Activated T-cell treated with anti-CD3 and anti-CD28 coated beads, Interleukin-2, amount 50 U/mL, for 72 hours (primary cell): ENCODE results near the gene GPC5. TPM values are rescaled to one million over a fixed set of nuclear protein-coding genes. Genes with fewer than 3 reads are reported as not detected.

Experiments used
- ATAC-seq, 2 donors: fragments of 150-1000 bp; cut with Tn5 transposase; replicated peaks in 1 of 2; 2 replicates each; pipeline ENCODE4 v1.10.0; 2021; ENCODE audit warnings: moderate library complexity in 2 of 2, mild to moderate bottlenecking in 1 of 2
- DNase-seq, 2 donors: peaks; one replicate each; pipeline ENCODE4 v3.0.0; 2021 to 2022; ENCODE audit warnings: mixed read lengths in 1 of 2
- H3K27ac Mint-ChIP-seq: one replicate; pipeline ENCODE4 v1.8.0; 2022; ENCODE audit warnings: mild to moderate bottlenecking, moderate library complexity, mixed read lengths
- H3K27me3 Mint-ChIP-seq: one replicate; pipeline ENCODE4 v1.8.0; 2022; ENCODE audit warnings: low read depth, mixed read lengths
- H3K36me3 Mint-ChIP-seq, 2 donors: one replicate each; pipeline ENCODE4 v1.8.0; 2022; ENCODE audit warnings: mixed read lengths in 2 of 2, mild to moderate bottlenecking in 1 of 2; ENCODE audit not compliant: insufficient read depth in 2 of 2
- H3K4me1 Mint-ChIP-seq: one replicate; pipeline ENCODE4 v1.8.0; 2022; ENCODE audit warnings: low read depth, mixed read lengths
- H3K4me3 Mint-ChIP-seq, 2 donors: one replicate each; pipeline ENCODE4 v1.8.0; 2022; ENCODE audit warnings: mild to moderate bottlenecking in 2 of 2, mixed read lengths in 2 of 2, moderate library complexity in 2 of 2
- H3K9me3 Mint-ChIP-seq, 2 donors: one replicate each; pipeline ENCODE4 v1.8.0; 2022; ENCODE audit warnings: mixed read lengths in 2 of 2
- total RNA-seq, 2 donors: library from RNA; stranded (reverse); gene quantifications; one replicate each; pipeline ENCODE4 v1.2.3, GENCODE V29; 2022

The GPC5 gene
- total RNA-seq, 2 donors from 2014 or later = 0.14 TPM; not detected in 1

DNA sequence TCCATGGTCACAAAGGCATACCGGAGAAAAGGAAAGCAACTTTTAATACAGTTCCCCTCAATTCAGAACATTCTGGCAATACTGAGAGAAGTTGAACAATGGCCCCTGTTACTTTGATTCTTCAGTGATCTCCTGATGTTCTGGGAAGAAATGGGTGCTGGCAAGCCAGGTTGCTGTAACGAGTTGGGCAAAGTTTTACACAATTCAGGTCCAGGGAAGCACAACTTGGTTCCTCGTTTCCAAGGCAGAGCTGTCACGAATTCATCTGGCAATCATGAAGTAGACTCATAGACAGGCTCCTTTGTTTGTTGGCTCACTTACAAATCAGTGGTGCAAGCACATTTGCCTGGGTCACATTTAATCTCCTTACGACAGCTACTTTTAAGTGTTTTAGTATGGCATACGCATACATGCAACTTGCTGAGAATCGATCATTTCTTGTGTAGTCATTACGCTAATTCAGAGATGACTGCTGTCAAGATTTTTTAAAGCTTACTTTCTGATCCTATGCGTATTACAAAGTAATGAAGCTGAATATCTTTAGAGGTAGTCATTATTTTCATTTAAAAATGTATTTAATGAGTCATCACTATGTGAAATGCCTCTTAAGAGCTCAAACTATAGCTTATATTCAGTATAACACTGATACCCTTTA, 174.7 kb downstream of the GPC5 start:
- peaks cover 0 to 3% of the 10 kb centered on the region in 2 donors for H3K9me3 Mint-ChIP-seq
- H3K36me3 Mint-ChIP-seq = no peaks in the 10 kb centered on the region

DNA sequence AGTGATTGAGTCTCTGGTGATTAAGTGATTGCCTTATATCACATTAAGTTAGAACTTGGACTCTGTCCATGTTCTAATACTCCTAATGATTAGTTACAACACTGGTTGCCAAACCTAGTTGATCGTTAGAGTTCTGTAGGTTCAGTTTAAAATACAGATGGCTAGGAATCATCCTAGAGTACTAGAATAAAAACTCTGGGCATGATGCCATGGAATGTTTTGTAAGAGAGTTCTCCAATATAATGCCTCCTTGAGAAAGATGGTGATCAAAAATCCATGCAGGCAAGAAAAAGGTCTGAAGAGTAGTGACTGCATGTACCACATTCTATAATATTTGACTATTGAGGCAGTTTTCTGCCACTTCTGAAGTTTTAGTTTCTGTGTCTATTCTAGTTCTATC, 176.3 kb downstream of the GPC5 start:
- Mint-ChIP-seq H3K27ac (no peak overlapping the region), H3K4me3 (no peak overlapping the region), H3K9me3 (peaks cover 0 to 3% of the 10 kb centered on the region in 2 donors), H3K27me3 (no peaks in the 10 kb centered on the region), H3K36me3 (no peaks in the 10 kb centered on the region), H3K4me1 (no peaks in the 10 kb centered on the region)
- DNase-seq (no peak), ATAC-seq (no peak)

More for the DNA sequence above, 174.7 kb downstream of the GPC5 start:
- Mint-ChIP-seq H3K27me3 (no peaks in the 10 kb centered on the region), H3K4me3 (no peak overlapping the region), H3K4me1 (no peaks in the 10 kb centered on the region), H3K27ac (no peak overlapping the region)
- DNase-seq (no peak), ATAC-seq (no peak)

DNA sequence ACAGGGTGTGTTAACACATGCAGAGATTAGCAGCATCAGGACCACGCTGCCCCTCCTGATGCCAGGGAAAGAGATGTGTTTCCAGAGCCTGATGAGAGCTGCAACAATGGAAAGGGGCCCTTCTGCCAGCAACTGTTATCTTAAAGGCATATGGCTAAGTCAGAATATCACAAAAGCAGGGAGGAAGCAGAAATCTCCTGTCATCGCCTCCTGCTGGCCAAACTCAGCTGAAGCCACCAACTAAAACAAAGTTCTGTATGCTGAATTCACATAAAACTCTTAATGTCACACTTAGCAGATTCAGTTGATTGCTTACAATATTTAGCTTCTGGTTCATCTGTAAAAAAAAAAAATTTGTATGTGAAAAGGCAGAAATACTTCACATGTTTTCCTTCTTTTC, 178.2 kb downstream of the GPC5 start:
- ATAC-seq (no peak), DNase-seq (no peak)
- Mint-ChIP-seq H3K4me1 (no peaks in the 10 kb centered on the region), H3K36me3 (peaks cover 0 to 2% of the 10 kb centered on the region in 2 donors), H3K27me3 (no peaks in the 10 kb centered on the region), H3K27ac (no peak overlapping the region), H3K4me3 (no peak overlapping the region), H3K9me3 (peaks cover 3 to 5% of the 10 kb centered on the region in 2 donors)

DNA sequence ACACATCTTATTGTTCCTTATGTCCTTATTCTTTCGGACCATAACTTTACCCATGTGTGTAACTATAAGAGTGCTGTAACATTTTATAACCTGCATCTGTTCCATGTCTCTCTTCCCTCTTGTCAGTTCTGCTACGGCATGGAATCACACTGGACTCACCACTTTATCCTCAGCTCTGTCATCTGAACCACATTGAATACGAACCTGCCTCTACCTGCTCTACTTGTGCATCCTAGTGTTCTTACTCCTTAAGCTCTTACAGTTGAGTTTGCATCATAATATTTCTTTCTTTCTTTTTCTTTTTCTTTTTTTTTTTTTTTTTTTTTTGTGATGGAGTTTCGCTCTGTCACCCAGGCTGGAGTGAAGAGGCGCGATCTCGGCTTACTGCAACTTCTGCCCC, 180.9 kb downstream of the GPC5 start:
- no peaks in the 10 kb centered on the region for H3K27me3 Mint-ChIP-seq
- no peak for DNase-seq

DNA sequence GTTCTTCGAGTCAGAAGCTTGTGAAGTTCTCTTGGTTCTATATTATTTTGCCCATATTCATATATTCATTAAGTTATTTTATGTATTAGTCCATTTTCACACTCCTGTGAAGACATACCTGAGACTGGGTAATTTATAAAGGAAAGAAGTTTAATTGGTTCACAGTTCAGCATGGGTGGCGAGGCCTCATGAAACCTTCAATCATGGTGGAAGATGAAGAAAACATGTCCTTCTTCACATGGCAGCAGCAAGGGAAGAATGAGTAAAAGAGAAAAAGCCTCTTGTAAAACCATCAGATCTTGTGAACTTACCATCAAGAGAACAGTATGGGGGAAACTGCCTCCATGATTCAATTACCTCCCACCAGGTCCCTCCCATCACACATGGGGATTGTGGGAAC, 182.3 kb downstream of the GPC5 start:
- ATAC-seq (no peak), DNase-seq (no peak)
- Mint-ChIP-seq H3K36me3 (peaks cover 0 to 2% of the 10 kb centered on the region in 2 donors), H3K27ac (no peak overlapping the region), H3K9me3 (peaks cover 3% of the 10 kb centered on the region in 2 donors), H3K4me1 (no peaks in the 10 kb centered on the region), H3K27me3 (no peaks in the 10 kb centered on the region), H3K4me3 (no peak overlapping the region)

More for the DNA sequence above, 180.9 kb downstream of the GPC5 start:
- peaks cover 3% of the 10 kb centered on the region in 2 donors for H3K9me3 Mint-ChIP-seq
- H3K4me3 Mint-ChIP-seq = no peak overlapping the region
- no peak overlapping the region for H3K27ac Mint-ChIP-seq
- H3K4me1 Mint-ChIP-seq = no peaks in the 10 kb centered on the region
- H3K36me3 Mint-ChIP-seq = peaks cover 0 to 2% of the 10 kb centered on the region in 2 donors
- no peak for ATAC-seq

DNA sequence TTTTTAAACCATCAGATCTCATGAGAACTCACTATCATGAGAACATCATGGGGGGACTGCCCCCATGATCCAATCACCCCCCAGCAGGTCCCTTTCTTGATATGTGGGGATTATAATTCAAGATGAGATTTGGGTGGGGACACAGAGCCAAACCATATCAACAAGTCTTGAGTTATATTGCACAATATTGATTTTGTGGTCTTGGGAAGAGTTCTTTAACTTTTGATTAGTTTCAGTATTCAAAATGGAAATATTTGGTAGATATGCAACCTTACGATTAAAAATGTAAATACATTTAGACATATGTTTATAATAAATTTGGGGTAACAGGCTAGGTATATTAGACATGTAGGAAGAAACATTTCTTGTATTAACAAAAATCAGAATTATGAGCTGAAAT, 188.2 kb downstream of the GPC5 start:
- Mint-ChIP-seq H3K4me1 (no peaks in the 10 kb centered on the region), H3K27me3 (no peaks in the 10 kb centered on the region), H3K4me3 (no peak overlapping the region), H3K36me3 (no peaks in the 10 kb centered on the region), H3K9me3 (peaks cover 0 to 1% of the 10 kb centered on the region in 2 donors), H3K27ac (no peak overlapping the region)
- ATAC-seq (no peak), DNase-seq (no peak)

DNA sequence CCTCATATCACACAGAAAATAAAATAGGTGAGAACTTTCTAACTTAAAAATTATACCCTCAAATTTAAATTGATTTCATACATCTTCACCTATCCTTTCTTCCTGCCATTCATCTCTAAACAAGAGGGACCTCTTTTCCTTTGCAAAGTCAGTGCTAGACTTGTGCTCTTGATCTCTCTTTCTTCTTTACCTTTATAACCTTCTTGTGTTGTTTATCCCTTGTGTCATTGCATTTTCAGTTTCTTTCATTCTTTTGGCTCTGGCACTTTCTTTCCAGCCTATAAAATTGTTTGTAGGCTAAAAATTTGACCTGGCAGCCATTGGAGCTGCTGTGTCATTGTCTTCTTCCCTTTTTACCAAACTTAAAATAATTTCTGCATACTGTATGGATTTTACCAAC, 190.1 kb downstream of the GPC5 start:
- ATAC-seq (no peak), DNase-seq (no peak)
- H3K9me3 Mint-ChIP-seq = peaks cover 0 to 2% of the 10 kb centered on the region in 2 donors
- no peaks in the 10 kb centered on the region for H3K4me1 Mint-ChIP-seq
- H3K4me3 Mint-ChIP-seq = no peak overlapping the region
- no peak overlapping the region for H3K27ac Mint-ChIP-seq
- no peaks in the 10 kb centered on the region for H3K27me3 Mint-ChIP-seq
- no peaks in the 10 kb centered on the region for H3K36me3 Mint-ChIP-seq

DNA sequence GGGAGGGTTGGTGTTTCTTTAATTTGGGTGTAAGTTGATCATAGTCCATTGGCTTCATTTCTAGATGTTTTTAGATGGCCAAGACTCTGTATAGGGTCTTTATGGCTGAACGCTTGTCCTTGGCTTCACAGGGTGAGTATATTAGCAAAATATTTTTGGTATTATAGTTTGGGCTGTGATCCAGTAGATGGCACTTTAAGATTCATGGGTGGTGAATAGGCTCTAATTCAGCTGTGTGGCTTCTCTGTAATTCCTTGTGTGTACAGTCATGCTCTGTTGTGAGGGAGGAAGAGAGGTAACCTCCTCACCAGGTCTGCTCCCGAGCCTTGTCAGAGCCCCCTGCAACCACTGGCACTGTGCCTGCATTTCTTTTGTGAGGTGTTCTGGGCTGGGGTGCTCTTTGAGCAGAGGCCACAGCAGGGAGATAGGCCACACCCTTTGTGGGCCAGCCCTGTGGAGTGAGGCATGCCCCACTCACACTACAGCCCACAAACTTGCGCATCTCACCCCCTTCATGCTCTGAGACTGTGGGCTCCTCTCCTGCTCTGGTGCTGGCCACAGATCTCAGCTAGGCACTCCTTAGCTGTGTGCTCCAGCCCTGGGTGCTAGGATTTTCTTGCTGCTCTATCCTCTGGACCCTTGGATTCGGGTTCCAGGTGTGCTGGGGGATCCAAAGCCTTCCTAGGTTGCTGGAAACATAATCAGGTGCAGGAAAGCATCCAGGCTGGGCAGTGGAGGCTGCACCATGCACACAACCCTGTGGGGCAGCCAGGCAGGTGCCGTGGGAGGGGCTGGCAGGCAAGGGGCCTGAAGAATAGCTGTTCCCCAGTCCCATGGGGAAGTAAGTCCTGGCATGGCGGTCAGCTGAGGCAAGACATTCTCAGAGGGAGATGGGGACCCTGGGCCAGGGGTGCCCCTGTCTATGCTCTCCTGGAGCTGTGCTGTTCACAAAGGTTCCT, 193.9 kb downstream of the GPC5 start:
- Mint-ChIP-seq H3K4me1 (no peaks in the 10 kb centered on the region), H3K27ac (no peak overlapping the region), H3K9me3 (peaks cover 0 to 5% of the 10 kb centered on the region in 2 donors), H3K27me3 (no peaks in the 10 kb centered on the region), H3K36me3 (peaks cover 0 to 1% of the 10 kb centered on the region in 2 donors), H3K4me3 (no peak overlapping the region)
- ATAC-seq (no peak), DNase-seq (no peak)

DNA sequence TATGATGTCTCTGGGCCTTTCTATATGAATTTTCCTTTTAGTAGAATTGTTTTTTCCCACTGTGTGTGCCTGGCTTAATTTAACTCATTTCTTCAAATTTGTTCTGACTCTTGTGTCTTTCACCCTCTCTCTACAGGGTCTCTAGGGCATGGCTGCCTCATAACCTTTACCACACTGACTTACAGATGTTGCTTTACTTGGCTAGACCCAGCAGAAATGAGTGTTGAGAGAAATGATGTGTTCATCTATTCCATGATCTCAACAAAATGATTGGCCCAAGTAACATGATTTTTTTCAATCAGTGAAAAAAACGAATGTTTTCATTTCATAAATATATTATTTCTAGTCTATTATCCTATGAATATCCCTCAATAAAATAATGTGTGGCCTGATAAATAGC, 195.0 kb downstream of the GPC5 start:
- Mint-ChIP-seq H3K4me1 (no peaks in the 10 kb centered on the region), H3K27me3 (no peaks in the 10 kb centered on the region), H3K9me3 (peaks cover 0 to 5% of the 10 kb centered on the region in 2 donors), H3K27ac (no peak overlapping the region), H3K4me3 (no peak overlapping the region), H3K36me3 (peaks cover 0 to 1% of the 10 kb centered on the region in 2 donors)
- ATAC-seq (no peak), DNase-seq (no peak)

DNA sequence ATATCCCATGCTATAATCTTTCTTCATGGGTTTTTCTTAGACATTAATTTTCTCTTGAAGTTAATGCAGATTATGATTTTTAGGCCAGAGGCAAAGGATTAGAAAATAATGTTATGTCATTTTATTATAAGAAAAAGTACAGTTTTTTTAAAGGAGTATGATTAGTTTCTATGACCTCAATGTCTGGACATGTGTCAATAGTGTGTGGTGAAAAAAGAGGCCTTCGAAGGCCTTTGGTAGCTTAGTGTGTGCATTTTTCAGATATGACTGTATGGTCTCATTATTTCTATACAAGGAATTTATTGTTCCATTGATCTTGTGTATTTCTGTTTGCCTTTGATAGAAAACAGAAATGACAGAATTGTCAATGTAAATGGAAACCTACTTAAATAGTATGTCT, 195.6 kb downstream of the GPC5 start:
- Mint-ChIP-seq H3K4me1 (no peaks in the 10 kb centered on the region), H3K27me3 (no peaks in the 10 kb centered on the region), H3K36me3 (peaks cover 0 to 1% of the 10 kb centered on the region in 2 donors), H3K4me3 (no peak overlapping the region), H3K27ac (no peak overlapping the region), H3K9me3 (peaks cover 0 to 5% of the 10 kb centered on the region in 2 donors)
- ATAC-seq (no peak), DNase-seq (no peak)

DNA sequence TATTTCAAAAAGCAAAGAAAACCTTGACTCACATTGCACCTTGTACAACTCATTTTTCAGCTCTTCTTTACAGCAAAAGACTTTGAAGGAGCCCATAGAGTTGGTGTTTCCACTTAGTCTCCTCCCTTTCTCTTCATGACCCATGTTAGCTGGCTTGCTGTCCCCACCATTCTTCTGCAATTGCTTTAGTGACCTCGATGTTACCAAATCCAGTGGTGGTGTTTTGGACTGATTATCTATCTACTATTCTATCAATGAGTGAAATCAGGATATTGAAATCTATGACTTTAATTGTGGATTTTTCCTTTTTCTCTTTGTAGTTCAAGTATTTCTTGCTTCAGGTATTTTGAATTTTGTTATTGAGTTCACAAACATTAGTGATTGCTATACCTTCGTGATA, 197.3 kb downstream of the GPC5 start:
- H3K4me1 Mint-ChIP-seq = no peaks in the 10 kb centered on the region
- peaks cover 0 to 1% of the 10 kb centered on the region in 2 donors for H3K36me3 Mint-ChIP-seq
- DNase-seq = no peak
- H3K27ac Mint-ChIP-seq = no peak overlapping the region
- no peaks in the 10 kb centered on the region for H3K27me3 Mint-ChIP-seq
- no peak overlapping the region for H3K4me3 Mint-ChIP-seq
- no peak for ATAC-seq
- H3K9me3 Mint-ChIP-seq = peaks cover 0 to 5% of the 10 kb centered on the region in 2 donors

DNA sequence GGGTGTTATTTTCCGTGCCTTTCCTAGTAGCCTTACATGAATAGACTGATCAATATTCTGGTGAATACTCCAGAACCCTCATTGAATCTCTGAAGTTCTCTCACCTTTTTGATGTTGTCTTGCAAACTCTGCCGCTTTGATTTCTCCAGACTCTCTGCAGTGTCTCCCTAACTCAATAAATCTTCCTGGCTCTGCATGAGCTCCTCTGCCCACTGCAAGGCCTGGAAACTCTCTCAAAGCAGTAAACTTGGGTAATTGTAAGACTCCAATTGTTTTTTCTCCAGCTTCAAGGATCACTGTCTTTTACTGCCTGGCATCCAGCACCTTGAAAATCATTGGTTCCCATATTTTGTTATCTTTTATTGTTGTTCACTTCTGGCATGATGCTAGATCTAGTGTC, 198.4 kb downstream of the GPC5 start:
- DNase-seq = no peak
- Mint-ChIP-seq H3K9me3 (peaks cover 0 to 5% of the 10 kb centered on the region in 2 donors), H3K27ac (no peak overlapping the region), H3K27me3 (no peaks in the 10 kb centered on the region), H3K4me1 (no peaks in the 10 kb centered on the region), H3K36me3 (peaks cover 0 to 1% of the 10 kb centered on the region in 2 donors), H3K4me3 (no peak overlapping the region)
- no peak for ATAC-seq

DNA sequence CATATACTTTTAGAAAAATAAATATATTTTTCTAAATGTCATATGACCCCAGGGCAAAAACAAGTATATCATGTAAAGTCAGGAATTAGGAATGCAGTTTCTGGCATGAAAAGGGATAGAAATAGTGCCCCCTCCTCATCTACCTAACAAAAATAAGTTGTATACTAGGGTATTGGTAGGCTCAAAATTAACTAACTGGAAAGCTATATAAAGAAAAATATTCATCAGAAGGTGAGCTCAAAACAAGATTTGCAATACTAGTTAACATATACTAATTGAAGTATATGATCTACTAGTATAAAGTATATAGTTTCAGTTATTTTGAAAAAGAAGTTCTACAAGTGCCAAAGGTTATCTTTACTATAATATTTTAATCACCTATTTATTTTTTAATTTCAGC, 200.2 kb downstream of the GPC5 start:
- Mint-ChIP-seq H3K4me1 (no peaks in the 10 kb centered on the region), H3K4me3 (no peak overlapping the region), H3K27me3 (no peaks in the 10 kb centered on the region), H3K36me3 (peaks cover 0 to 1% of the 10 kb centered on the region in 2 donors), H3K27ac (no peak overlapping the region), H3K9me3 (peaks cover 0 to 4% of the 10 kb centered on the region in 2 donors)
- DNase-seq (no peak), ATAC-seq (no peak)
